NCI-H774 (cell line): ENCODE measurements around the gene MT1M.
"Not testable (repeated sequence)": the region's sequence is repeated elsewhere in the genome, so short reads cannot be mapped to it uniquely, and the experiment has no call there.

Source experiments
- DNase-seq: peaks from one replicate; lab custom pipeline; 2025; lab: John Stamatoyannopoulos, UW

MT1M gene

DNA sequence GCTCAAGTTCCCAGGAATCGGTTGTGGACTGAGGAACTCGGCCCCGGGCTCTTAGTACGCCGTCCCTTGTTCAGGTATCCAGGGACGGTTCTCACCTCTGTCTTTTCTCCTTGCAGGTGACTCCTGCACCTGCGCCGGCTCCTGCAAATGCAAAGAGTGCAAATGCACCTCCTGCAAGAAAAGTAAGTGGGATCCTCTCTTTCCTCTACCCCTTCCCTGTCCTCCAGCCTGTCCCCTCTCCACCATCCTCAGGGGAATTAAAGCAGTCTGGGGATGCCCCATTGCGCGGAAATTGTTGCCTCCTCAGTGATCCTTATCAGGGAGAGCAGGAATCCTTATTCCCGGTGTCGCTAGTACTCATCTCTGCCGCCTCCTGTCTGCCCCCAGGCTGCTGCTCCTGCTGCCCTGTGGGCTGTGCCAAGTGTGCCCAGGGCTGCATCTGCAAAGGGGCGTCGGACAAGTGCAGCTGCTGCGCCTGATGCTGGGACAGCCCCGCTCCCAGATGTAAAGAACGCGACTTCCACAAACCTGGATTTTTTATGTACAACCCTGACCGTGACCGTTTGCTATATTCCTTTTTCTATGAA, 23.5 kb upstream of the MT1M start:
- DNase-seq: no peak

DNA sequence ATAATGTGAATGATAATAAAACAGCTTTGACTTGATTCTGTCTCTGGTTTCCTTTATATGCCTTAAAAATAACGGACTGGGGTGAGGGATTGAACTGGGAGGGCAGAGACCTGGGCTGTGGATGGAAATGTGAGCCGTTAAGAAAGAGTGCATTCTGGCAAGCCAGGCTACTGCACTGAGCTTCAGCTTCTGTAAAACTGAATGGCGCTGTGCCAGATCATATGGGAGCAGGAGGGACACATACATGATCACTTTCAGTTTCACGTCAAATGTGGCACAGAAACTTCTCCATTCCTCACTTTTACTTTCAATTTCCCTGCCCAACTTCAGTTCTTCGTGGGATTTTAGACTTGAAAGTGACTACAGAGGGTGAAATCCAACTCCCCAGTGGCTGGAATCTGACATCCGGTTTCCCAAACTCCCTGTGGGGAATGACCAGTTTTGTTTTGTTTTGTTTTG, 23.0 kb upstream of the MT1M start:
- DNase-seq: no peak

DNA sequence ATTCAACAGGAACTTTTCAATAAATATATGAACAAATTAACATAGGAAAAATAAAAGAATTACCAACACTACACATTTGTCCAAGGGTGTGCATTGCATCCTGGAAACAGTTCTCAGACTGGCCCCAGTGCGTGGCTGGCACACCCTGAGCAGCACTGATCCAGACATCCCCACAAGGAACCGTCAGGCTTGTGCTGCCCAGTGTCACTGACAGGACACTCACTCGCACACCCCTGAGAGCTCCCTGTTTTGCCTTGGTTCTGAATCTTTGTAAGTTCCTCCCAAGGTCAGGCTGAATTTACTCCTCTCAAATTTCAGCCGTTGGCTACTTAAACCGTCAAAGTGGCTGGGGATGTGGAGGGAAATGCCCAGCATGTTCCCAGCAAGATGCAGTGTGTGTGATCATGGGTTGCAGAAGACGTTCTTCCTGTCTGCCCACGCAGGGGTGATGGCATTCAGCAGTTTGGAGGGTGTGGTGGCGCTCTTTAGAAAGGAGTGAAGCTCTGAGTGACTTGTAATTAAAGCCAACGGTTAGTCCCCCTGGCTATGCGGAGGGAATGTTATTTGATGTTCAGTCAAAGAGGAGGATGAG, 22.3 kb upstream of the MT1M start:
- no peak for DNase-seq

DNA sequence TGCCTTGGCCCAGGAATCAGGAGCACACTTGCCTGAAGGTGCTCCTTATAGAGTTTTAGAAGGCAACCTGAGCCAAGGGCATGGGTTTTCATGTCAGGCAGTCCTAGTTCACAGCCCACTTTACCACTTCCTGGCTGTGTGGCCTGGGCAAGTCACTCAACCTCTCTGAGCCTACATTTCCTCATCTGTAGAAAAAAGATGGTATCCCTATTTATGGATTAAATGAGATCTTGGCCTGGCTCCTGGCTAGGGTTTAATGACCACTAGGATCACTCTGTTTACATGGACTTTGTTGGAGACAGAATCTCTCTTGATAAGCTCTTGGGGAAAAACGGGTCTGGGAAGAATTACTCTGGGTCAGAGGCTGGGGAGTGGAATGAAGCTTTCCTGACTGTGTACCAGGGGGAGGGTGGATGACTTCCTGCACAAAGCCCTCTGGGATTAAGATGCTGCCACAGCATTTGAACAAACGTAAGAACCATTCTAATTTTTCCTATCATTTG, 21.8 kb upstream of the MT1M start:
- no peak for DNase-seq

DNA sequence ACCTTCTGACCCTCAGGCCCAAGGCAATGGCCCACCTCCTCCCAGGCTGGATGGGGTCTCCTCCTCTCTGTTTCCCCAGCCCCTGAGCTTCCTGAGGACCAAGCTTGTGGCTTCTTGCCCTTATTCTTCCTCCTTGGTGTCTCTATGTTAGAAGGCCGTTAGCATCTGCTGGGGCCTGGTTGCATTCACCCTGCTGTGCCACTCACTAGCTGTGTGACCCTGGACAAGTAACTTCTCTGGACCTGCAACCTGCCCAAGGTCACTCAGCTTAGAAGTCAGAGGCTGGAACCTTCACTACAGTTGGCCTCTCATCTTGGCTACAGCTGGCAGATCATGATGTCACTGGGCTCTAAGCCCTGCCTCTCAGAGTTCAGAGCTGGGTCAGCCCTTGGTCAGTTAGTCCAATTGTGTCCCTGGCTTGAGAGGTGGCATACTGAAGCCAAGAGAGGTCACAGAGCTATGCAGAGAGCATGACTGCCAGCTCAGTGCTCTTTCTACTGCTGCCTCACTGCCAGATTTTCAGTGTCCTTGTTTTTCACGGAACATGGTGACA, 21.1 kb upstream of the MT1M start:
- DNase-seq: no peak

DNA sequence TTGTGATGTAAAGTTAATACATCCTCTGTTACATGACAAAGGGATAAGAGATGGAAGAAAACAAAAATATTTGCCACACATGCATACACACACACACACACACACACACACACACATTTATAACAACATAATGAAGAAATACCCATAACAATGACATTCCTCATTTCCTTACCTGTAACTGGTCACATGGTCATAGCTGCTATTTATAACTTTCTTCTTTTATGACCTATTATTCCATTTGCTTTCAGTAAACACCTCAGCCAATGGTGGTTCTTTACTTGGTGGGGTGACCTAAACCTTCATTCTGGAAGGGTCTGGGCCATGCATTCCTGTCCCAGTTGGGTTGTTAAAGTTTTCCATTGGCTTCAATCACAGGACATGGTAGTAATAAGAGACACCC, 18.8 kb upstream of the MT1M start:
- DNase-seq: no peak

DNA sequence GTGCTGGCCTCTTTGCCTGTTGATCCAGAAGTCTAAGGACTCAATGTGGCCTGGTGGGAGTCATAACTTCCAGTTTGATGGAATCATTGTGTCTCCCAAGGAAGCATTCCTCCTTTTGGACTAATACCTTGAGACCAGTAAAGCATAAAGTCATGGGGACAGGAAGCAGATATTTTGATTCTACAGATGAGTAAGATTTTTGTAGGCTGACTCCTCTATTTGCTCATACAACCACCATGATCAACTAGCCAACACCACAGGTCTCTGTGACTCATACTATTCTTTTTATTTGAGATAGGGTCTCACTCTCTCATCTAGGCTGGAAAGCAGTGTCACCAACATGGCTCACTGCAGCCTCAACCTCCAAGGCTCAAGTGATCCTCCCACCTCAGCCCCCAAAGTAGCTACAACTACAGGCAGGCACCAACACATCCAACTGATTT, 17.9 kb upstream of the MT1M start:
- no peak for DNase-seq

DNA sequence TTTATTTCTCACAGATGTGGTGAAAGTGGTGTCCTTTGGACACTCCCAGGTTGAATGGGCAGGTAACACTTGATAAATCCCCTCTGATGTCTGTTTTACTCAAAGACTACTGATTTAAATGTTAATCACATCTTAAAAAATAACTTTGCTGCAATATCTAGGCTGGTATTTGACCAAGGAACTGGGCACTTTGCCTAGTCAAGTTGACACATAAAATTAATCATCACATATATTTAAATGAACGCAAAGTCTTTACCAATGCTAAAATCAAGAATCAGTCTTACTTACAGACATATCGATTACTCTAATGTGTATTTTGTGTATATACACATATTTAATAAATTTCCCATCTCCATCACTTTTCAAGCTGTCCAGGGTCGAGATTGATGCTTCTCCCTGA, 17.1 kb upstream of the MT1M start:
- DNase-seq: no peak

DNA sequence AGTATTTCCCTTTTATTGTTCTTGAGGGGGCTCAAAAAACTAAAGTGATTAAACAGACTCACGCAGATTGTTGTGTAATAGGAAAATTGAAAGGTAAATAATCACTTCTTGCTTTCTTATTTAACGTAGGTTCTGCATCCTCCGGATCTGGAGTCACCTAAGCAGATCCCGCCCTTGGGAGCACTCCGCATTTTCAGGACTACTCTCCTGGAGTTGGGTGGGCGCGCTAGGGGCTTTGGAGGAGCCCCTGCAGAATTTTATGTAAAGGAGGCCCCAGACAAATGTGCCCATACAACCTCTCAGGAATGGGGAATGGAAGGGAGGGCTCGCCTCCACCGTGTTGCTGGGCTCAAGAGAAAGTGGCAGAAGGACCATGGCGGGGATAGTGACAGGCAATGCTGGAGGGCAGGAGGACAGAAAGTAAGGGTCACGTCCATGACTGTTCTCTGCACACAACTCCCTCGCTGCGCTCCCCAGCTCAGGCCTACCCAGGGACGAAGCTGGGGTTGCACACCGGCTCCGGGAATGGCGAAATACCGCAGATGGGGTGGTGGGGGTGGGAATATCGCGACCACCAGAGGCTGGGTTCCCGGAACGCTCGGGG, 15.7 kb upstream of the MT1M start:
- DNase-seq: no peak

DNA sequence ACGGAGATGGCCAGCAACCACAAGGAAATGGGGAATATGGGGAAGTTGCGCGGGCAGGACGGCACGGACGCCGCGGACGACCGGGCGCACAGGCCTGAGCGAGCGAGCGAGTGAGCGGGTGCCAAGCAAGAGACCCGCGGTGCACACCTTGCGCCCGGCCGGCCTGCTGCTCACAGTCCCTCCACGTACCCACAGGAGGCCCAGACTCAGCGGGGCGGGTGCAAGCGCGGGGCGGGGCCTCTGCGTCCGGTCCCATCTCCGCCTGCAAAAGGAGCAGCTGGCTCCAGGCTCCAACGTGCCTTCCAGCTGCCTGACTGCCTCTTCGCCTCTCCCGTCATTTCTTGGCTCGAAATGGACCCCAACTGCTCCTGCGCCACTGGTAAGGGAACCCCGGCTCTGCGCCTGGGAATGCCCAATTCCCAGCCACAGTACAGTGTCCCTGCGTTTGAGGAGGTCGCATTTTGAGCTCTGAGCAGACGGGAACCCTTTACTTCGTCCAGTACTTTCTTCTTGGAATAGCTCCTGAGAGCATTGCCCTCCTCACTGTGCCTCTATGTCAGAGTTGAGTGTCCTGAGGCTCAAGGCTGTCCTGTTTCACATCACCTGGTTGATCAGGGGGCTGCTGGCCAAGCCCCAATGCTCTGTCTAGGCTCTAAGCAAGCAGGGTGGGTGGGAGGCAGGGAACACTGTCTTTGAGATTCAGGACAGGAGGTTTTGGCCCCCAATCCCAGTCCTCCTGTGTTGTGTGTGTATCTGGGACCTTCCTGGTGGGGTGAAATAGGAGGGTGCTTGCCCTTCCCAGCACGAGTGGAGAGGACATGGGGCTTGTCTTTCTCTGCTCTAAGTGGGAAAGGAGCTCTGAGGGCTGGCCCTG, 15.0 kb upstream of the MT1M start:
- DNase-seq: no peak

DNA sequence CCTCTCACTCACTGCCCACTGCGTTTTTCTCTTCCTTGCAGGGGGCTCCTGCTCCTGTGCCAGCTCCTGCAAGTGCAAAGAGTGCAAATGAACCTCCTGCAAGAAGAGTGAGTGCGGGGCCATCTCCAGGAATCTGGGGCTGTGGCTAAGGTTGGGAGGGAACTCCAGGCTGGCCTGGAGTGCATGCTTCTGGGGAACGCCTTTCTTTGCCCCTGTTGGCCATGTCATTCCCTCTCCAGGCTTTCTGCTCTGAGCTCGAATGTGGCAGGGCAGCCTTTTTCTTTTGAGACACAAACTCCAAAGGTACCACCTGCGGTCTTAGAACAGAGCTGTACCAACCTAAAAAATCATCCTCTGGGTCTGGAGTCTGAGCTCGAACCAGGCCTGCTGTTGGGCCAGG, 14.3 kb upstream of the MT1M start:
- DNase-seq: no peak

DNA sequence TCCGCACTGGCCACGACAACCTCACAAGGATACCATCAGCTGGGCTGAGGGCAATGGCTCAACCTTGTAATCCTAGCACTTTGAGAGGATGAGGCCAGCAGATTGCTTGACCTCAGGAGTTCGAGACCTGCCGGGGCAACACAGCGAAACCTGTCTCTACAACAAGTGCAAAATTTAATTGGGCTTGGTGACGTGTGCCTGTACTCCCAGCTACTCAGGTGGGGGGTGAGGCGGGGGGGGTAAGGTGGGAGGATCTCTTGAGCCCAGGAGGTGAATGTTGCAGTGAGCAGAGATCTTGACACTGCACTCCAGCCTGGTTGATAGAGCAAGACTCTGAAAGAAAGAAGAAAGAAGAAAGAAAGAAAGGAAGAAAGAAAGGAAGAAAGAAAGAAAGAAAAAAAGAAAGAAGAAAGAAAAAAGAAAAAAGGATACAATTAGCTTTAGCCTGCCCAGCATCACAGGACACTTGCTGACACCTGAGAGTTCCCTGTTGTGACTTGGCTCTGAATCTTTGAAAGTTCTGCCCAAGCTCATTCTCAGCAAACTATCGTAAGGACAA, 12.0 kb upstream of the MT1M start:
- no peak for DNase-seq

DNA sequence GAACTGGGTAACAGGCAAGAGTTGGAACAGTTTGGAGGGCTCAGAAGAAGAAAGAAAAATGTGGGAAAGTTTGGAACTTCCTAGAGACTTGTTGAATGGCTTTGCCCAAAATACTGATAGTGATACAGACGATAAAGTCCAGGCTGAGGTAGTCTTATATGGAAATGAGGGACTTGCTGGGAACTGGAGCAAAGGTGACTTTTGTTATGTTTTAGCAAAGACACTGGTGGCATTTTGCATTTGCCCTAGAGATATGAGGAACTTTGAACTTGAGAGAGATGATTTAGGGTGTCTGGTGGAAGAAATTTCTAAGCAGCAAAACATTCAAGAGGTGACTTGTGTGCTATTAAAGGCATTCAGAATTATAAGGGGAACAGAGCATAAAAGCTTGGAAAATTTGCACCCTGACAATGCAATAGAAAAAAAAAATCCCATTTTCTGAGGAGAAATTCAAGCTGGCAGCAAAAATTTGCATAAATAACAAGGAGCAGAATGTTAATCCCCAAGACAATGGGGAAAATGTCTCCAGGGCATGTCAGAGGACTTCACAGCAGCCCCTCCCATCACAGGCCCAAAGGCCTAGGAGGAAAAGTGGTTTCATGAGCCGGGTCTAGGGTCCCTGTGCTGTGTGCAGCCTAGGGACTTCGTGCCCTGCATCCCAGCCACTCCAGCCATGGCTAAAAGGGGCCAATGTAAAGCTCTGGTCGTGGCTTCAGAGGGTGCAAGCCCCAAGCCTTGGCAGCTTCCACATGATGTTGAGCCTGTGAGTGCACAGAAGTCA, 10.6 kb upstream of the MT1M start:
- DNase-seq: not testable (repeated sequence)

DNA sequence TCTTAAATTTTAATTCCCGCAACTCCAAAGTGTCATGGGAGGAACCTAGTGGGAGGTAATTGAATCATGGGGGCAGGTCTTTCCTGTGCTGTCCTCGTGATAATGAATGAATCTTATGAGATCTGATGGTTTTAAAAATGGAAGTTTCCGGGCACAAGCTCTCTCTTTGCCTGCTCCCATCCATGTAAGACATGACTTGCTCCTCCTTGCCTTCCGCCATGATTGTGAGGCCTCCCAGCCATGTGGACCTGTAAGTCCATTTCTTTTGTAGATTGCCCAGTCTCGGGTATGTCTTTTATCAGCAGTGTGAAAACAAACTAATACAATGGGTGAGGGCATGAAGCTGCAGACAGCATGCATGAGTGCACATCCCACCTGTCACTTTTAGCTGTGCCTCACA, 9.3 kb upstream of the MT1M start:
- not testable (repeated sequence) for DNase-seq

DNA sequence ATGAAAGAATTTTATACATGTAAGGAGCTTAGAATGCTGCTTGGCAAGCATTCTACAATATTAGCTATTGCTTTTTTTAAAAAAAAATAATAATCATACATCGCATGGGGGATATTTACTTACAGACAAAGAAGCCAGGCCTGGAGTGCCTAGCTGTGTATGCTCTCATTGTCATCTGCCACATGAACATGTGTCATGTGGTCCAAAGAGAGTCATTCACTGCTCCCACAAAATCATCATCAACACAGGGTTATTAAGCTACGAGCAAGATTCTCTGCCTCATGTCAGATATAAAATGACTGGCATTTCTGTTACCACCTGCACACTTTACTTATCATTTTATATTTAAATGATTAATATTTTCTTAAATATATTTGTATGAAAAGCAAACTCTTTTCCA, 8.8 kb upstream of the MT1M start:
- no peak for DNase-seq

DNA sequence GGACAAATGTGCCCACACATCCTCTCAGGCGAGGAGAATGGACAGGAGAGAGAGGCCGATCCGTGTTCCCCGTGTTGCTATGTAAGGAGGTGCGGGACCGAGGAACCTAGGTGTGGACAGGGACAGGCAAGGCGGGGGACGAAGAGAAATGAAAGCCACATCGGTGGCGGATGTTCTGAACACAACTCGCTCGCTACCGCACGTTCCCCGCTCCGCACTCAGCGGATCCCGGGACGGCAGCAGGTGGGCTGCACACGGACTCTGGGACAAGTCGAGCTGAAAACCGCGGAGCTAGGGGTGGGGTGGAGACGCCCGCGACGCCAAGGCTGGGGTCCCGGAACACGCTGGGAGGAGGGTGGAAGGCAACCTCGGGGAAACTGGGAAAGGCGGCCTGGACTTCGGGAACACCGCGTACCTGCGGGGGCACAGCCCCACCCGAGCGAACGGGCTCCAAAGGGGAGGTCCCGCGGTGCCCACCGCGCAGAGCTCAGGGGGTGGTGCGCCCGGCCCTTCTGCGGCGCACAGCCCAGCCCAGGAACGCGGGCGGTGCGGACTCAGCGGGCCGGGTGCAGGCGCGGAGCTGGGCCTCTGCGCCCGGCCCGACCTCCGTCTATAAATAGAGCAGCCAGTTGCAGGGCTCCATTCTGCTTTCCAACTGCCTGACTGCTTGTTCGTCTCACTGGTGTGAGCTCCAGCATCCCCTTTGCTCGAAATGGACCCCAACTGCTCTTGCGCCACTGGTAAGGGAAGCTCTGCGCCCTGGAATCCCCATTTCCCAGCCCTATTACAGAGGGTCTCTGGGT, 7.1 kb upstream of the MT1M start, which contains the start of gene MT1E:
Gene MT1E (plus strand): TSS at position 642 of the 803 bp plus-strand sequence. CDS start 71 bp downstream, at position 713.
- peak; percentile 69 for DNase-seq

DNA sequence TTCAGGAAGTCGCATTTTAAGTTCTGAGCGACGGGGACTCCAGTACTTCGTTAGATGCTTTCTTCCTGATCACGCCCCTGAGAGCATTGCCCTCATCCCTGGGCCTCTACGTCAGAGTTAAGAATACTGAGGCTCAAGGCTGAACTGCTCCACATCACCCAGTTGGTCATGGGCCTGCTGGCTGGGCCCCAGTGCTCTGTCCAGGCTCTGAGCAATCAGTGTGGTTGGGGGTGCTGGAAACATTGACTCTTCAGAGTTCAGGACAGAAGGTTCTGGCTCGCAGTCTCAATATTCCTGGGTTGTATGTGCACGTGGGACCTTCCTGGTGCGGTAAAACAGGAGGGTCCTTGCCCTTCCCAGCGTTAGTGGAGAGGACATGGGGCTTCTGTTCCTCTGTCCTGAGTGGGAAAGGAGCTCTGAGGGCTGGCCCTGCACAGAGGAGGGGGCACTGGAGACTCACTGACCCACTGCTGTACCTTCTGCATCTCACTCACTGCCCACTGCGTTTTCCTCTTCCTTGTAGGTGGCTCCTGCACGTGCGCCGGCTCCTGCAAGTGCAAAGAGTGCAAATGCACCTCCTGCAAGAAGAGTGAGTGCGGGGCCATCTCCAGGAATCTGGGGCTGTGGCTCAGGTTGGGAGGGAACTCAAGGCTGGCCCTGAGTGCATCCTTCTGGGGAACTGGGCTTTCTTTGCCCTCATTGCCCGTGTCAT, 6.4 kb upstream of the MT1M start:
- no peak for DNase-seq

DNA sequence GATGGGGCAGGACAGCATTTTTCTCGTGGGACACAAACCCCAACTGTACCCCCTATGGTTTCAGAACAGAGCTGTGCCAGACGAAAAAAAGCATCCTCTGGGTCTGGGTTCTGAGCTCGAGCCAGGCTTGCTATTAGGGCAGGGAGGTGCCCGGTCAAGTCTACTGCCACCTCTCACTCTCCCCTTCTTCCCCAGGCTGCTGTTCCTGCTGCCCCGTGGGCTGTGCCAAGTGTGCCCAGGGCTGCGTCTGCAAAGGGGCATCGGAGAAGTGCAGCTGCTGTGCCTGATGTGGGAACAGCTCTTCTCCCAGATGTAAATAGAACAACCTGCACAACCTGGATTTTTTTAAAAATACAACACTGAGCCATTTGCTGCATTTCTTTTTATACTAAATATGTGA, 5.8 kb upstream of the MT1M start:
- DNase-seq: no peak
